ENCODE measurements around the gene DHRSX. TPM values are rescaled to one million over a fixed set of nuclear protein-coding genes. Genes with fewer than 3 reads are reported as not detected.
"Not testable (repeated sequence)": the region's sequence is repeated elsewhere in the genome, so short reads cannot be mapped to it uniquely, and the experiment has no call there.

The DHRSX gene
- total RNA-seq, 4 donors from 2014 or later, result 19.6 to 22.4 (median 21.0) TPM

- no peaks in the 10 kb centered on the region for H3K27me3 ChIP-seq
- peaks cover 0 to 24% (median 3%) of the 10 kb centered on the region in 4 donors for H3K36me3 ChIP-seq
- H3K4me3 ChIP-seq, result no peak overlapping the region
- H3K27ac ChIP-seq (replicated peaks in 1 of 4), result no peak overlapping the region
- no peaks in the 10 kb centered on the region for H3K9me3 ChIP-seq
- 98% methylated on average over 3 of the region's 3 CpGs for WGBS
- no peak for DNase-seq (ENCODE audit: extremely low spot score)
- no peak for TF ChIP-seq CTCF (IDR thresholded peaks at IDR 0.05)
- TF ChIP-seq POLR2A (IDR thresholded peaks at IDR 0.05; ENCODE audit: low read depth), result no peak
- no peak for TF ChIP-seq EP300 (IDR thresholded peaks at IDR 0.05)
- no peak for TF ChIP-seq POLR2AphosphoS5 (IDR thresholded peaks at IDR 0.05)
- no peaks in the 10 kb centered on the region for H3K4me1 ChIP-seq
- intact Hi-C loops (cut with DNase I), result no loop called here
Observed at GRCh38 chrX:2284133-2284532, 216.6 kb downstream of the DHRSX start.

- Histone ChIP-seq H3K36me3 (peaks cover 0 to 16% (median 2%) of the 10 kb centered on the region in 4 donors), H3K27ac (replicated peaks in 1 of 4) (no peak overlapping the region), H3K9me3 (no peaks in the 10 kb centered on the region), H3K4me1 (no peaks in the 10 kb centered on the region), H3K4me3 (no peak overlapping the region), H3K27me3 (no peaks in the 10 kb centered on the region)
- WGBS, result 89% methylated on average over 21 of the region's 21 CpGs
- DNase-seq (ENCODE audit: extremely low spot score), result no peak
- intact Hi-C loops (cut with DNase I), result no loop called here
- TF ChIP-seq POLR2A (IDR thresholded peaks at IDR 0.05; ENCODE audit: low read depth) (no peak), CTCF (IDR thresholded peaks at IDR 0.05) (no peak), POLR2AphosphoS5 (IDR thresholded peaks at IDR 0.05) (no peak), EP300 (IDR thresholded peaks at IDR 0.05) (no peak)
Observed at GRCh38 chrX:2283111-2283859, 217.5 kb downstream of the DHRSX start.

- no peaks in the 10 kb centered on the region for H3K9me3 ChIP-seq
- no peaks in the 10 kb centered on the region for H3K4me1 ChIP-seq
- no peak for DNase-seq (ENCODE audit: extremely low spot score)
- no peaks in the 10 kb centered on the region for H3K27me3 ChIP-seq
- no peak overlapping the region for H3K4me3 ChIP-seq
- TF ChIP-seq POLR2AphosphoS5 (IDR thresholded peaks at IDR 0.05) (no peak), EP300 (IDR thresholded peaks at IDR 0.05) (no peak), POLR2A (IDR thresholded peaks at IDR 0.05; ENCODE audit: low read depth) (no peak), CTCF (IDR thresholded peaks at IDR 0.05) (no peak)
- peaks cover 0 to 16% (median 2%) of the 10 kb centered on the region in 4 donors for H3K36me3 ChIP-seq
- WGBS, result 88% methylated on average over 5 of the region's 5 CpGs
- H3K27ac ChIP-seq (replicated peaks in 1 of 4), result no peak overlapping the region
- intact Hi-C loops (cut with DNase I), result no loop called here
Observed at GRCh38 chrX:2282490-2283090, 218.2 kb downstream of the DHRSX start.

- Histone ChIP-seq H3K4me1 (no peaks in the 10 kb centered on the region), H3K27ac (replicated peaks in 1 of 4) (no peak overlapping the region), H3K9me3 (no peaks in the 10 kb centered on the region), H3K27me3 (no peaks in the 10 kb centered on the region), H3K36me3 (peaks cover 0 to 5% (median 0%) of the 10 kb centered on the region in 4 donors), H3K4me3 (no peak overlapping the region)
- 70% methylated on average over 5 of the region's 5 CpGs for WGBS
- DNase-seq (ENCODE audit: extremely low spot score), result no peak
- TF ChIP-seq POLR2A (IDR thresholded peaks at IDR 0.05; ENCODE audit: low read depth) (no peak), EP300 (IDR thresholded peaks at IDR 0.05) (no peak), POLR2AphosphoS5 (IDR thresholded peaks at IDR 0.05) (no peak), CTCF (IDR thresholded peaks at IDR 0.05) (no peak)
- intact Hi-C loops (cut with DNase I), result no loop called here
Observed at GRCh38 chrX:2272337-2272736, 228.4 kb downstream of the DHRSX start.

GRCh38 chrX:2271595-2271994 is 229.2 kb downstream of the DHRSX start:
- 93% methylated on average over 9 of the region's 10 CpGs for WGBS
- H3K27me3 ChIP-seq; H3K9me3 ChIP-seq; H3K4me3 ChIP-seq; intact Hi-C loops (cut with DNase I); H3K27ac ChIP-seq (replicated peaks in 1 of 4); DNase-seq (ENCODE audit: extremely low spot score); H3K4me1 ChIP-seq: not testable (repeated sequence)
- peaks cover 3 to 10% (median 4%) of the 10 kb centered on the region in 4 donors for H3K36me3 ChIP-seq

GRCh38 chrX:2270783-2271182 is 230.0 kb downstream of the DHRSX start:
- DNase-seq (ENCODE audit: extremely low spot score); H3K4me1 ChIP-seq; H3K9me3 ChIP-seq; H3K4me3 ChIP-seq; H3K27ac ChIP-seq (replicated peaks in 1 of 4); H3K27me3 ChIP-seq; intact Hi-C loops (cut with DNase I): not testable (repeated sequence)
- WGBS, result 81% methylated on average over 4 of the region's 4 CpGs
- peaks cover 9 to 19% (median 12%) of the 10 kb centered on the region in 4 donors for H3K36me3 ChIP-seq

Data from esophagus muscularis mucosa (tissue), 4 donors.